GM23248 (cell line): ENCODE data around the gene ZNF425. TPM values are rescaled to one million over a fixed set of nuclear protein-coding genes. Genes with fewer than 3 reads are reported as not detected.

Source experiments
- DNase-seq: peaks from one replicate; pipeline ENCODE4 v3.0.0-alpha.2; 2015
- H2AFZ ChIP-seq: fragments of 200-600 bp; sonication (generic); 2 replicates; pipeline ENCODE4 v1.6.1; 2016; ENCODE audit warnings: antibody characterized with exemption
- H3F3A ChIP-seq: fragments of 200-600 bp; sonication (generic); 2 replicates; pipeline ENCODE4 v1.6.1; 2016; ENCODE audit warnings: mild to moderate bottlenecking, antibody characterized with exemption, mixed run types; ENCODE audit not compliant: insufficient read depth
- H3K27ac ChIP-seq: fragments of 200-600 bp; sonication (generic); 2 replicates; pipeline ENCODE4 v1.5.1; 2016; ENCODE audit warnings: mild to moderate bottlenecking
- H3K27me3 ChIP-seq: fragments of 200-600 bp; sonication (generic); replicated peaks from 2 replicates; pipeline ENCODE4 v1.6.1; 2016; ENCODE audit warnings: mild to moderate bottlenecking; ENCODE audit not compliant: insufficient read depth
- H3K36me3 ChIP-seq: fragments of 200-600 bp; sonication (generic); 2 replicates; pipeline ENCODE4 v1.6.1; 2016; ENCODE audit warnings: low read depth, mild to moderate bottlenecking
- H3K4me1 ChIP-seq: fragments of 200-600 bp; sonication (generic); 2 replicates; pipeline ENCODE4 v1.6.1; 2016; ENCODE audit warnings: mild to moderate bottlenecking; ENCODE audit not compliant: insufficient read depth
- H3K4me2 ChIP-seq: fragments of 200-600 bp; sonication (generic); one replicate; pipeline ENCODE4 v1.6.1; 2016; ENCODE audit warnings: mild to moderate bottlenecking; ENCODE audit not compliant: unreplicated experiment
- H3K4me3 ChIP-seq: fragments of 200-600 bp; sonication (generic); 2 replicates; pipeline ENCODE4 v1.5.1; 2016; ENCODE audit warnings: mild to moderate bottlenecking
- H3K79me2 ChIP-seq: fragments of 200-600 bp; sonication (generic); 2 replicates; pipeline ENCODE4 v1.6.1; 2016; ENCODE audit warnings: mild to moderate bottlenecking; ENCODE audit not compliant: insufficient read depth
- H3K9ac ChIP-seq: fragments of 200-600 bp; sonication (generic); 2 replicates; pipeline ENCODE4 v1.6.1; 2016; ENCODE audit warnings: mild to moderate bottlenecking
- H3K9me2 ChIP-seq: fragments of 200-600 bp; sonication (generic); 2 replicates; pipeline ENCODE4 v1.6.1; 2016; ENCODE audit warnings: mixed run types, mild to moderate bottlenecking, moderate library complexity; ENCODE audit not compliant: insufficient read depth
- H3K9me3 ChIP-seq: fragments of 200-600 bp; sonication (generic); one replicate; pipeline ENCODE4 v1.6.1; 2017; ENCODE audit warnings: low read depth
- H4K20me1 ChIP-seq: fragments of 200-600 bp; sonication (generic); 2 replicates; pipeline ENCODE4 v1.6.0; 2016; ENCODE audit not compliant: insufficient read depth
- EZH2 ChIP-seq: fragments of 200-600 bp; sonication (generic); IDR thresholded peaks from 2 replicates; pipeline ENCODE4 v1.6.1; 2018; ENCODE audit warnings: antibody characterized with exemption, mild to moderate bottlenecking; ENCODE audit not compliant: insufficient read depth, poor library complexity, severe bottlenecking
- EZH2phosphoT487 ChIP-seq: fragments of 200-600 bp; sonication (generic); IDR thresholded peaks from 2 replicates; pipeline ENCODE4 v1.6.1; 2018; ENCODE audit warnings: antibody characterized with exemption, moderate library complexity, mild to moderate bottlenecking, low read depth; ENCODE audit not compliant: insufficient read depth
- WGBS, 2 experiments: methylation state at CpG; one replicate each; pipeline ENCODE4 v1.1.6; 2015 to 2017; ENCODE audit warnings: low lambda C conversion rate in 2 of 2, low coverage in 1 of 2; ENCODE audit errors: missing lambda C conversion rate in 2 of 2; 5-methylcytosine and 5-hydroxymethylcytosine counted together
- in situ Hi-C: fragments of 300-500 bp; cut with MboI; formaldehyde crosslinking; loops from 2 replicates; pipeline ENCODE4 v1.15.0; 2020
- polyA plus RNA-seq: library from polyadenylated mRNA; unstranded; fragments of >200 nt; fragmentation: Nextera tagmentation; extraction: Ambion mirVana; gene quantifications from 2 replicates; pipeline ENCODE4 v1.2.1, GENCODE V29; 2016
- total RNA-seq: library from RNA; depleted of rRNA; stranded (reverse); fragments of >200 nt; shearing (Covaris generic); gene quantifications from 2 replicates; pipeline ENCODE4 v1.2.3, GENCODE V29; 2014

ZNF425 gene
- total and polyA plus RNA-seq, 2 experiments from 2014 or later: 3.8 to 3.9 TPM

DNA sequence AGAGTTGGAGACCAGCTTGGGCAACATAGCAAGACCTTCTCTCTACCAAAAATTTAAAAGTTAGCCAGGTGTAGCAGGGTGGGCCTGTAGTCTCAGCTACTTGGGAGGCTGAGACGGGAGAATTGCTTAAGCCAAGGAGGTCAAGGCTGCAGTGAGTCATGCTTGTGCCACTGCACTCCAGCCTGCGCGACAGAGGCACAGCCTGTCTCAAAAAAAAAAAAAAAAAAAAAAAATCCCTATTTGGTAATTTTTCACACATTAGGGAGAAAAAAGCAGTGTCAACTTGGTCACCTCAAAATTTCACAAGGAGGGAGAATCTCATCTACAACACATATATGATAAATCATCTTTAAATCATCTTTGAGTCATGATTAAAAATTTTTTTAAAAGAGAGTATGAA, 14.7 kb upstream of the ZNF425 start:
- 88 to 89% methylated on average over 3 of the region's 3 CpGs for WGBS, 2 experiments
- H3K9me2 ChIP-seq: no peaks in the 10 kb centered on the region
- H3K79me2 ChIP-seq: peaks cover 5% of the 10 kb centered on the region
- no peak overlapping the region for H3K27ac ChIP-seq
- H3K9me3 ChIP-seq: no peaks in the 10 kb centered on the region
- no peak for TF ChIP-seq EZH2
- TF ChIP-seq EZH2phosphoT487: no peak
- H2AFZ ChIP-seq: no peak overlapping the region
- H3K4me1 ChIP-seq: no peaks in the 10 kb centered on the region
- in situ Hi-C loops: no loop called here
- no peaks in the 10 kb centered on the region for H4K20me1 ChIP-seq
- no peaks in the 10 kb centered on the region for H3K27me3 ChIP-seq
- H3K4me3 ChIP-seq: no peak overlapping the region
- peak; percentile 21 for DNase-seq
- no peak overlapping the region for H3K9ac ChIP-seq
- H3K4me2 ChIP-seq: no peak overlapping the region
- H3F3A ChIP-seq: peaks cover 10% of the 10 kb centered on the region
- no peaks in the 10 kb centered on the region for H3K36me3 ChIP-seq

DNA sequence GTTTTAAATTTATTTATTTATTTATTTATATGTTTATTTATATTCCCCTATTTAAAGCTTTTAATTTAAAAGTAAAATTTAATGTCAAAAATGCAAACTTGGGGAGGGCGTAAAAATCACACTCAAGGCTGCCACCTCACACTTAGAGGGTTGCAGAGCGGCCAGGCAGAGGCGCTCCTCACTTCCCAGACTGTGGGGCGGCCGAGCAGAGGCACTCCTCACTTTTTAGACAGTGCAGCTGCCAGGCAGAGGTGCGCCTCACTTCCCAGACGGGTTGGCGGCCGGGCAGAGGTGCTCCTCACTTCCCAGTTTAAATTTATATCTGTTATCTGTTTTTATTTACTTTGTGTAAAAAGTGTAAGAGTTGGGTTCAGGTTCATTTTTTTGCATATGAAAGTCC, 10.0 kb upstream of the ZNF425 start:
- DNase-seq: no peak
- no peak overlapping the region for H3K27ac ChIP-seq
- WGBS, 2 experiments: 97 to 98% methylated on average over 9 of the region's 9 CpGs
- TF ChIP-seq EZH2phosphoT487: no peak
- TF ChIP-seq EZH2: no peak
- H3K27me3 ChIP-seq: no peaks in the 10 kb centered on the region
- H4K20me1 ChIP-seq: no peaks in the 10 kb centered on the region
- peaks cover 8% of the 10 kb centered on the region; the same call in 1 of the 2 replicates for H3K36me3 ChIP-seq
- H3K4me1 ChIP-seq: no peaks in the 10 kb centered on the region
- H3F3A ChIP-seq: no peaks in the 10 kb centered on the region
- no peak overlapping the region for H3K4me3 ChIP-seq
- no peak overlapping the region for H3K9ac ChIP-seq
- H3K79me2 ChIP-seq: no peaks in the 10 kb centered on the region; the same call in 1 of the 2 replicates
- in situ Hi-C loops: no loop called here
- no peak overlapping the region for H3K4me2 ChIP-seq
- H3K9me3 ChIP-seq: no peaks in the 10 kb centered on the region
- H2AFZ ChIP-seq: no peak overlapping the region
- no peaks in the 10 kb centered on the region for H3K9me2 ChIP-seq

DNA sequence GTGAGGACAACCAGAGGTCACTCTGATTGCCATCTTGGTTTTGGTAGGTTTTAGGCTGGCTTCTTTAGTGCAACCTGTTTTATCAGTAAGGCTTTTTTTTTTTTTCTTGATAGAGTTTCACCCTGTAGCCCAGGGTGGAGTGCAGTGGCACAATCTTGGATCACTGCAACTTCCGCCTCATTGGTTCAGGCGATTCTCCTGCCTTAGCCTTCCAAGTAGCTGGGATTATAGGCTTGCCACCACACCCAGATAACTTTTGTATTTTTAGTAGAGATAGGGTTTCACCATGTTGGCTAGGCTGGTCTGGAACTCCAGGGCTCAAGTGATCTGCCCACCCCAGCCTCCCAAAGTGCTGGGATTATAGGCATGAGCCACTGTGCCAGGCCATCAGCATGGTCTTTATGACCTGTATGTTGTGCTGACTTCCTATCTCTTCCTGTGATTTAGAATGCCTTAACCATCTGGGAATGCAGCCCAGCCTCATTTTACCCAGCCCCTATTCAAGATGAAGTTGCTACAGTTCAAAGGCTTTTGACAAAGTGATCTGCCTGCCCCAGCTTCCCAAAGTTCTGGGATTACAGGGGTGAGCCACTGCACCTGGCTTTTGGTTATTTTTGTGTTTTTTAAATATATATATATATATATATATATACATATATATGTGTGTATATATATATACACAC, 7.0 kb upstream of the ZNF425 start:
- in situ Hi-C loops: no loop called here
- Histone ChIP-seq H3K9me2 (no peaks in the 10 kb centered on the region), H3K79me2 (peaks cover 12% of the 10 kb centered on the region), H3K27me3 (no peaks in the 10 kb centered on the region), H3K9ac (no peak overlapping the region), H3K36me3 (peaks cover 20% of the 10 kb centered on the region; the same call in 1 of the 2 replicates), H3F3A (peaks cover under 1% of the 10 kb centered on the region; the same call in 1 of the 2 replicates), H3K4me3 (no peak overlapping the region), H3K27ac (no peak overlapping the region), H3K9me3 (no peaks in the 10 kb centered on the region), H2AFZ (no peak overlapping the region), H3K4me1 (peaks cover 3% of the 10 kb centered on the region; the same call in 1 of the 2 replicates), H3K4me2 (no peak overlapping the region), H4K20me1 (no peaks in the 10 kb centered on the region)
- 78 to 82% methylated on average over 2 of the region's 2 CpGs for WGBS, 2 experiments
- no peak for TF ChIP-seq EZH2
- no peak for DNase-seq

DNA sequence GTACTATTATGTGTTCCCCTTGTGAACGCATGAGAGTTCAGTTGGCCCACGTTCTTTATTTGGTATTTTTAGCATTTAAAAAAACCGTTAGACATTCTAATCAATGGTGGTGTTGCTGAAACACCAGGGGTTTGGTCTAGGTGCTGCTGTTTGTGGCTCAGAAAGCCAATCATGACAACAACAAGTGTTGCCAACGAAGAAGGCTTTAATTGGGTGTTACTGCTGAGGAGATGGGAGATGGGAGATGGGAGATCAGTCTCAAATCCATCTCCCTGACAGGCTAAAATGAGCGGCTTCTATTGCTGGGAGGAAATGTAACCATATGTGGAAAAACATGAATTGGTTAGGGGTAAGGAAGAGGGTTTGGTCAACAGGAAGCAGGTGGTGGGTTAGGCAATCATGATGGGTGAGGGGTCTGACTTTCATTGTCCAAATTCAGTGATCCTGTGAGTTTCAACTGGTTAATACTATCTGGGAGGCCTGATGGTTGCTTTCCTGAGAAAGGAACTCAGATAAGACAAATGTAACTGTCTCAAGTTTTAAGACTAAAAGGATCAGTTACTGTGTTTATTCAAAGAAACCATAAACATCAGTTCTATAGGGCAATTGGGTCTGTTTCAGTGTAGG, 4.6 kb upstream of the ZNF425 start:
- peaks cover 9% of the 10 kb centered on the region for H3K4me1 ChIP-seq
- no peaks in the 10 kb centered on the region for H3K27me3 ChIP-seq
- no peaks in the 10 kb centered on the region for H4K20me1 ChIP-seq
- WGBS, 2 experiments: 95 to 97% methylated on average over 5 of the region's 5 CpGs
- H3K4me3 ChIP-seq: no peak overlapping the region
- TF ChIP-seq EZH2phosphoT487: no peak
- TF ChIP-seq EZH2: no peak
- peaks cover 20% of the 10 kb centered on the region; the same call in 1 of the 2 replicates for H3K36me3 ChIP-seq
- no peak for DNase-seq
- in situ Hi-C loops: no loop called here
- H3K79me2 ChIP-seq: peaks cover 22% of the 10 kb centered on the region
- no peak overlapping the region for H3K4me2 ChIP-seq
- no peaks in the 10 kb centered on the region for H3K9me2 ChIP-seq
- H2AFZ ChIP-seq: no peak overlapping the region
- H3K9me3 ChIP-seq: no peaks in the 10 kb centered on the region
- H3K27ac ChIP-seq: no peak overlapping the region
- H3F3A ChIP-seq: peaks cover 11% of the 10 kb centered on the region
- H3K9ac ChIP-seq: no peak overlapping the region
